ENCODE results near the gene GNG4. TPM values are rescaled to one million over a fixed set of nuclear protein-coding genes. Genes with fewer than 3 reads are reported as not detected.

Gene GNG4
- total and polyA plus RNA-seq, 2 donors (not counting 1 experiment from before 2014, with no cell fraction given), result 0.52 TPM; not detected in 1

GRCh38 chr1:235642011-235642942, 7.3 kb downstream of the GNG4 start:
- H3K4me3 ChIP-seq (ENCODE audit: control extremely low read depth in 1 of 5, extremely low read depth in 1 of 5, insufficient read depth in 1 of 5, low read depth in 2 of 5, low read length in 4 of 5), result peak overlapping the region; percentile 5 to 40 (median 38)
- peaks cover 0 to 2% (median 0%) of the 10 kb centered on the region in 3 donors for H3K9me3 ChIP-seq (ENCODE audit: control extremely low read depth in 1 of 3, control insufficient read depth in 2 of 3, insufficient read depth in 1 of 3, low read length in 2 of 3)
- TF ChIP-seq CTCF (IDR thresholded peaks at IDR 0.05) (no peak), EZH2 (IDR thresholded peaks at IDR 0.05; ENCODE audit: borderline replicate concordance, insufficient read depth, low read depth, low read length, poor library complexity, severe bottlenecking) (no peak)
- peak overlapping the region; percentile 66 for H3K27ac Mint-ChIP-seq
- peak overlapping the region; percentile 66 for H2AFZ ChIP-seq (ENCODE audit: insufficient read depth, low read depth, low read length, poor library complexity, severe bottlenecking)
- peaks cover 55% of the 10 kb centered on the region for H3K27me3 Mint-ChIP-seq
- H3K4me1 ChIP-seq (ENCODE audit: control insufficient read depth in 2 of 2, insufficient read depth in 2 of 2, low read length in 2 of 2), result peaks cover 11 to 12% of the 10 kb centered on the region in 2 donors
- peaks cover 16% of the 10 kb centered on the region for H3K4me1 Mint-ChIP-seq
- no peaks in the 10 kb centered on the region for H3K9me3 Mint-ChIP-seq (ENCODE audit: insufficient read depth)
- H3K36me3 ChIP-seq (replicated peaks in 1 of 2; ENCODE audit: control extremely low read depth in 1 of 2, control insufficient read depth in 1 of 2, extremely low read depth in 1 of 2, insufficient read depth in 2 of 2, low read length in 1 of 2), result no peaks in the 10 kb centered on the region
- 23% methylated on average over 42 of the region's 47 CpGs for WGBS (ENCODE audit: insufficient coverage)
- peak; percentile 33 for DNase-seq
- peak overlapping the region; percentile 43 for H3K9ac ChIP-seq (ENCODE audit: low read length)
- no peaks in the 10 kb centered on the region for H3K79me2 ChIP-seq (ENCODE audit: control insufficient read depth, insufficient read depth, low read length)
- peaks cover 0 to 35% (median 5%) of the 10 kb centered on the region in 4 experiments for H3K27me3 ChIP-seq (replicated peaks in 1 of 4; ENCODE audit: control extremely low read depth in 1 of 4, control insufficient read depth in 3 of 4, insufficient read depth in 4 of 4, low read length in 3 of 4)
- ChIA-PET CTCF (no interaction called here), POLR2A (no interaction called here)
- H3K4me3 Mint-ChIP-seq, result peak overlapping the region; percentile 83
- intact Hi-C loops (cut with micrococcal nuclease), result no loop called here
- H4K20me1 ChIP-seq (ENCODE audit: control insufficient read depth, insufficient read depth, low read length, poor library complexity, severe bottlenecking), result no peaks in the 10 kb centered on the region
- H3K4me2 ChIP-seq (replicated peaks; ENCODE audit: low read depth, low read length, poor library complexity, severe bottlenecking), result peak overlapping the region; percentile 78
- ATAC-seq (ENCODE audit: low read depth), result peak; percentile 76
- H3K27ac ChIP-seq (ENCODE audit: low read length in 2 of 2), result no peak overlapping the region

GRCh38 chr1:235640580-235640979, 9.0 kb downstream of the GNG4 start:
- 96% methylated on average over 10 of the region's 12 CpGs for WGBS (ENCODE audit: insufficient coverage)
- DNase-seq, result no peak

More at GRCh38 chr1:235640580-235640979, 9.0 kb downstream of the GNG4 start:
- Mint-ChIP-seq H3K27me3 (peaks cover 40% of the 10 kb centered on the region), H3K4me3 (no peak overlapping the region), H3K27ac (no peak overlapping the region), H3K4me1 (peaks cover 16% of the 10 kb centered on the region), H3K9me3 (ENCODE audit: insufficient read depth) (no peaks in the 10 kb centered on the region)
- Histone ChIP-seq H3K27ac (ENCODE audit: low read length in 2 of 2) (no peak overlapping the region), H3K4me3 (ENCODE audit: control extremely low read depth in 1 of 5, extremely low read depth in 1 of 5, insufficient read depth in 1 of 5, low read depth in 2 of 5, low read length in 4 of 5) (no peak overlapping the region), H3K4me2 (replicated peaks; ENCODE audit: low read depth, low read length, poor library complexity, severe bottlenecking) (no peak overlapping the region), H3K4me1 (ENCODE audit: control insufficient read depth in 2 of 2, insufficient read depth in 2 of 2, low read length in 2 of 2) (peaks cover 11 to 12% of the 10 kb centered on the region in 2 donors), H3K9ac (ENCODE audit: low read length) (no peak overlapping the region), H2AFZ (ENCODE audit: insufficient read depth, low read depth, low read length, poor library complexity, severe bottlenecking) (no peak overlapping the region), H4K20me1 (ENCODE audit: control insufficient read depth, insufficient read depth, low read length, poor library complexity, severe bottlenecking) (no peaks in the 10 kb centered on the region), H3K27me3 (replicated peaks in 1 of 4; ENCODE audit: control extremely low read depth in 1 of 4, control insufficient read depth in 3 of 4, insufficient read depth in 4 of 4, low read length in 3 of 4) (peaks cover 0 to 35% (median 3%) of the 10 kb centered on the region in 4 experiments), H3K79me2 (ENCODE audit: control insufficient read depth, insufficient read depth, low read length) (no peaks in the 10 kb centered on the region), H3K9me3 (ENCODE audit: control extremely low read depth in 1 of 3, control insufficient read depth in 2 of 3, insufficient read depth in 1 of 3, low read length in 2 of 3) (peaks cover 0 to 2% (median 0%) of the 10 kb centered on the region in 3 donors), H3K36me3 (replicated peaks in 1 of 2; ENCODE audit: control extremely low read depth in 1 of 2, control insufficient read depth in 1 of 2, extremely low read depth in 1 of 2, insufficient read depth in 2 of 2, low read length in 1 of 2) (no peaks in the 10 kb centered on the region)
- intact Hi-C loops (cut with micrococcal nuclease), result no loop called here
- TF ChIP-seq EZH2 (IDR thresholded peaks at IDR 0.05; ENCODE audit: borderline replicate concordance, insufficient read depth, low read depth, low read length, poor library complexity, severe bottlenecking), result no peak
- TF ChIP-seq CTCF (IDR thresholded peaks at IDR 0.05), result no peak
- CTCF ChIA-PET, result no interaction called here
- no peak for ATAC-seq (ENCODE audit: low read depth)
- POLR2A ChIA-PET, result no interaction called here

Measured in B cell (primary cell).